Smooth muscle cell (in vitro differentiated cells): ENCODE results near the gene ANO4. TPM values are rescaled to one million over a fixed set of nuclear protein-coding genes. Genes with fewer than 3 reads are reported as not detected.
A peak's percentile ranks its signal among the peaks of the same experiment; 100 is the strongest.

ENCODE experiments used
- DNase-seq: peaks from one replicate; lab custom pipeline; 2025; ENCODE audit not compliant: unreplicated experiment; lab: John Stamatoyannopoulos, UW
- H2AFZ ChIP-seq: fragments of 200-600 bp; sonication (generic); 2 replicates; pipeline ENCODE4 v1.6.0; 2016; ENCODE audit warnings: antibody characterized with exemption, low read depth, mild to moderate bottlenecking
- H3F3A ChIP-seq: fragments of 200-600 bp; sonication (generic); 2 replicates; pipeline ENCODE4 v1.6.0; 2017; ENCODE audit warnings: antibody characterized with exemption, low read depth
- H3K27ac ChIP-seq: fragments of 200-600 bp; sonication (generic); 2 replicates; pipeline ENCODE4 v1.5.1; 2016; ENCODE audit warnings: low read depth, mild to moderate bottlenecking
- H3K27me3 ChIP-seq: fragments of 200-600 bp; sonication (generic); 2 replicates; pipeline ENCODE4 v1.6.1; 2016; ENCODE audit warnings: low read depth, mild to moderate bottlenecking
- H3K36me3 ChIP-seq: fragments of 200-600 bp; sonication (generic); 2 replicates; pipeline ENCODE4 v1.5.1; 2016; ENCODE audit warnings: low read depth
- H3K4me1 ChIP-seq: fragments of 200-600 bp; sonication (generic); 2 replicates; pipeline ENCODE4 v1.5.1; 2016; ENCODE audit warnings: low read depth
- H3K4me2 ChIP-seq: fragments of 200-600 bp; sonication (generic); 2 replicates; pipeline ENCODE4 v1.6.0; 2016; ENCODE audit warnings: mild to moderate bottlenecking
- H3K4me3 ChIP-seq: fragments of 200-600 bp; sonication (generic); 2 replicates; pipeline ENCODE4 v1.5.1; 2016; ENCODE audit warnings: mild to moderate bottlenecking
- H3K79me2 ChIP-seq: fragments of 200-600 bp; sonication (generic); 2 replicates; pipeline ENCODE4 v1.6.0; 2016; ENCODE audit warnings: low read depth, mild to moderate bottlenecking
- H3K9ac ChIP-seq: fragments of 200-600 bp; sonication (generic); 2 replicates; pipeline ENCODE4 v1.6.0; 2016; ENCODE audit warnings: low read depth
- H3K9me3 ChIP-seq: fragments of 200-600 bp; sonication (generic); replicated peaks from 2 replicates; pipeline ENCODE4 v1.5.1; 2016; ENCODE audit warnings: low read depth
- H4K20me1 ChIP-seq: fragments of 200-600 bp; sonication (generic); 2 replicates; pipeline ENCODE4 v1.6.0; 2016; ENCODE audit warnings: low read depth
- WGBS: methylation state at CpG from one replicate; pipeline ENCODE4 v1.1.7; 2016; ENCODE audit warnings: low lambda C conversion rate; 5-methylcytosine and 5-hydroxymethylcytosine counted together
- polyA plus RNA-seq: library from polyadenylated mRNA; unstranded; fragments of >200 nt; fragmentation: Nextera tagmentation; extraction: Ambion mirVana; gene quantifications from 2 replicates; pipeline ENCODE4 v1.2.1, GENCODE V29; 2016
- total RNA-seq: library from RNA; depleted of rRNA; stranded (reverse); fragments of >200 nt; gene quantifications from 2 replicates; pipeline ENCODE4 v1.2.3, GENCODE V29; 2014
- TF ChIP-seq, protein P1 (sequence below): fragments of 200-600 bp; sonication (generic); IDR thresholded peaks from 2 replicates; pipeline ENCODE4 v1.5.1; 2017; ENCODE audit warnings: borderline replicate concordance, mild to moderate bottlenecking, antibody characterized with exemption; ENCODE audit not compliant: insufficient read depth, poor library complexity, severe bottlenecking

ANO4 gene
- total and polyA plus RNA-seq, 2 experiments from 2014 or later: 27.3 to 51.7 TPM

DNA sequence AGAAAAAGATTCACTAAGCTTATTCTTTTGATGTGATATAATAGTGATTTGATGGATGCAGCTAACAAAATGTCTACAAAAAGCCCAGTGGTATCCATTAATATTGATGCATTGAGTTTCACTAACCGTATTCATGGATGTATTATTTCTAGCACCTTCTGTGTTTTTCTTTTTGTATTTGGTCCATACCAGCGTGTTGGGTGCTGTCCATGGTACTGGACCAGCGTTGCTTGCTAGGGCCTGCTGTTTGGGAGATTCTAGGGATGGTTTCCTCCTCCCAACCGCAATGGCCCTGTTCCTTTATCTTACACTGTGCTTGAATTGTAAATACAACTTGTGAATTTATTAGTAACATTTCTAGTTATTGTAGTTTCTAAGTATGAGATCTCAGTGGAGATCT is 31.7 kb downstream of the ANO4 start:
- H3K36me3 ChIP-seq: no peaks in the 10 kb centered on the region
- TF ChIP-seq, protein P1, sequence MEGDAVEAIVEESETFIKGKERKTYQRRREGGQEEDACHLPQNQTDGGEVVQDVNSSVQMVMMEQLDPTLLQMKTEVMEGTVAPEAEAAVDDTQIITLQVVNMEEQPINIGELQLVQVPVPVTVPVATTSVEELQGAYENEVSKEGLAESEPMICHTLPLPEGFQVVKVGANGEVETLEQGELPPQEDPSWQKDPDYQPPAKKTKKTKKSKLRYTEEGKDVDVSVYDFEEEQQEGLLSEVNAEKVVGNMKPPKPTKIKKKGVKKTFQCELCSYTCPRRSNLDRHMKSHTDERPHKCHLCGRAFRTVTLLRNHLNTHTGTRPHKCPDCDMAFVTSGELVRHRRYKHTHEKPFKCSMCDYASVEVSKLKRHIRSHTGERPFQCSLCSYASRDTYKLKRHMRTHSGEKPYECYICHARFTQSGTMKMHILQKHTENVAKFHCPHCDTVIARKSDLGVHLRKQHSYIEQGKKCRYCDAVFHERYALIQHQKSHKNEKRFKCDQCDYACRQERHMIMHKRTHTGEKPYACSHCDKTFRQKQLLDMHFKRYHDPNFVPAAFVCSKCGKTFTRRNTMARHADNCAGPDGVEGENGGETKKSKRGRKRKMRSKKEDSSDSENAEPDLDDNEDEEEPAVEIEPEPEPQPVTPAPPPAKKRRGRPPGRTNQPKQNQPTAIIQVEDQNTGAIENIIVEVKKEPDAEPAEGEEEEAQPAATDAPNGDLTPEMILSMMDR: no peak
- 32% methylated on average over 4 of the region's 4 CpGs for WGBS

DNA sequence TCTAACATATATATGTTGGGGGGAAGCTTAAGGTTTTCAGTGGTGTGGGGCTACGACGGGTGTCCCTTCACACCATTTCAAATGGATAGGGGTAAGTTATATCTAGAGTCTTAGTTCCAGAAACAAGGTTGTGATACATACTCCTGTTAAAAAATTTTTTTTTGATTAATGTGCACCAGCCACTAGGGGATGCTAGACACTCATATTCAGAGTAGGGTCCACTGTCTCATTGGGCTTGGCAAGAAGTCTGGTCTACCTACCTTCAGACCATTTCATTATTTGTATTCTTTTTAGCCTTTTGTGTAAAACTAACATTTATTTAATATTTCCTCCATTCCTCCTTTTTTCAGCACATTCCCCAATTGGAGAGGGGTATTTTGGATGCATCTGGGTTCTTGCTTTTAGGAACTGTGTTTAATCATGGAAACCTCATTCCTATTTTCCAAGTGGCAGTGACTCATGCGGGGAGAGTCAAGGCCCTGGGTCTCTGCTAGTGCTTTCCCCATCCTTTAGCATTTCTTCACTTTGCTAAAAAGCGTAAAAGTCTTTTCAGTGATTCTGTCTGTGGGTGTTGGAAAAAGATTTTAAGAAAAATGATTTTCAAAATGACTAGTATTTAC is 33.4 kb downstream of the ANO4 start:
- Histone ChIP-seq H3K79me2 (peaks cover 39% of the 10 kb centered on the region), H3K36me3 (no peaks in the 10 kb centered on the region), H2AFZ (no peak overlapping the region), H3K27me3 (no peaks in the 10 kb centered on the region), H3K4me2 (no peak overlapping the region), H3K4me1 (no peaks in the 10 kb centered on the region), H3F3A (no peaks in the 10 kb centered on the region), H3K27ac (no peak overlapping the region), H3K9me3 (no peaks in the 10 kb centered on the region), H3K4me3 (no peak overlapping the region), H3K9ac (no peak overlapping the region), H4K20me1 (peaks cover 82% of the 10 kb centered on the region)
- TF ChIP-seq, protein P1: peak; percentile 61
- WGBS: 68% methylated on average over 4 of the region's 4 CpGs
- DNase-seq: no peak

More for the DNA sequence above, 31.7 kb downstream of the ANO4 start:
- H3K9ac ChIP-seq: no peak overlapping the region
- H3K4me1 ChIP-seq: no peaks in the 10 kb centered on the region
- H3K27me3 ChIP-seq: no peaks in the 10 kb centered on the region
- H2AFZ ChIP-seq: no peak overlapping the region
- H3F3A ChIP-seq: no peaks in the 10 kb centered on the region
- H3K79me2 ChIP-seq: peaks cover 35% of the 10 kb centered on the region
- H3K4me3 ChIP-seq: no peak overlapping the region
- peak; percentile 7 for DNase-seq
- no peak overlapping the region for H3K4me2 ChIP-seq
- no peak overlapping the region for H3K27ac ChIP-seq
- no peaks in the 10 kb centered on the region for H3K9me3 ChIP-seq
- peaks cover 67% of the 10 kb centered on the region for H4K20me1 ChIP-seq

DNA sequence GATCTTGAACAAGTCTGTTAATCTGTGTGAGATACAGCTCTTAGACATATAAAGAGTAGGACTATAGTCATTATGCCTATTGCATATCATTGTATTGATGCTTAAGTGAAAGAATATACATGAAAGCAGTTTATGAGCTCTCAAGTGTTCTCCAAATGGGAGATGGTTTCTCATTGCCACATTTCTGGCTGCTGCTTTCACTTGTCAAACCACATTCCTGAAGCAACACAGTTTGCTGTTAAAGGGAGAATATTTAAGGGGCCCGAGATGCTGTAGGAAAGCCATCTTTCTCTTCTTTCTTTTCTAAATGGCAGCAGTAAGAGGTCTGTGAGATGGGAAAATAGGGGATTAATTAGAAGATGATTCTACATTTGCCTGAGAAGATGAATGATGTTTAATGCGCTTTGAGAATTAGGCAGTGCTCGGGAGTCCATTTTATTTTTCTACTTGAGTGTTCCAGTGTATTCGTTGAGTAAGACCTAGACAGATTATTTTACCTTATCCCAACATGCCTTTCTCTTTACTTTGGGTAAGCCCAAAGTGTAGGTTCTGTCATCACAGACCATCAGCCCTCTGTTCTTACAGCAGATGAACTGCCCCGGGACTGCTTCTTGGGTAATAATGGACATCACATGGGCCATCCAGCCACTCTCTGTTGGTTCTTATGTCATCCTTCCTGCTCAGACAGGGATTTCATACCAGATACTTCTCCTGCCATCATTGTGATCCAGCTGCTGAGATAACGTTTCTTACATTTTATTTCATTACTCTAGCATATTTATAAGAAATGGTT is 35.6 kb downstream of the ANO4 start:
- H3K27ac ChIP-seq: no peak overlapping the region
- DNase-seq: no peak
- no peak overlapping the region for H2AFZ ChIP-seq
- H3K27me3 ChIP-seq: no peaks in the 10 kb centered on the region
- H3K4me1 ChIP-seq: no peaks in the 10 kb centered on the region
- H3K9ac ChIP-seq: no peak overlapping the region
- peaks cover 56% of the 10 kb centered on the region for H3K79me2 ChIP-seq
- H3K4me2 ChIP-seq: no peak overlapping the region
- peaks cover 97% of the 10 kb centered on the region for H4K20me1 ChIP-seq
- TF ChIP-seq, protein P1: no peak
- no peaks in the 10 kb centered on the region for H3F3A ChIP-seq
- no peaks in the 10 kb centered on the region for H3K36me3 ChIP-seq
- no peak overlapping the region for H3K4me3 ChIP-seq
- H3K9me3 ChIP-seq: no peaks in the 10 kb centered on the region
- 85% methylated on average over 6 of the region's 6 CpGs for WGBS
